K562 (cell line): ENCODE data around the gene HEATR1. TPM values are rescaled to one million over a fixed set of nuclear protein-coding genes. Genes with fewer than 3 reads are reported as not detected.

ENCODE experiments used
- ADNP ChIP-seq: fragments of 200-800 bp; sonication (Bioruptor generic); IDR thresholded peaks from 2 replicates; pipeline ENCODE4 v1.6.1; 2016; ENCODE audit warnings: missing genetic modification characterization, missing compliant biosample characterization
- BCOR ChIP-seq: fragments of 450-650 bp; IDR thresholded peaks from 2 replicates; pipeline ENCODE4 v1.6.1; 2016
- CBX1 ChIP-seq: sonication (generic); IDR thresholded peaks from 2 replicates; pipeline ENCODE4 v1.6.1; 2016; ENCODE audit warnings: antibody characterized with exemption, low read depth, mild to moderate bottlenecking
- CHD1 ChIP-seq: fragments of 200-600 bp; sonication (generic); IDR thresholded peaks from one replicate; pipeline ENCODE4 v1.6.1; 2012; ENCODE audit warnings: mild to moderate bottlenecking, moderate library complexity, low read length, inconsistent platforms
- CHD4 ChIP-seq: fragments of 200-600 bp; sonication (generic); IDR thresholded peaks from 3 replicates; pipeline ENCODE4 v1.6.1; 2012; ENCODE audit warnings: low read depth, mild to moderate bottlenecking, mixed read lengths, low read length, inconsistent platforms; ENCODE audit not compliant: insufficient read depth, insufficient replicate concordance, poor library complexity, severe bottlenecking
- CTCF ChIP-seq, 3 experiments: IDR thresholded peaks in 2 of 3; conservative IDR thresholded peaks in 1 of 3; 2 replicates each; pipeline ENCODE4 v1.5.1; 2011 to 2012; ENCODE audit warnings: low read length in 3 of 3, mild to moderate bottlenecking in 3 of 3, control low read depth in 2 of 3, improper control_type of control experiment in 1 of 3, inconsistent platforms in 1 of 3, low read depth in 1 of 3, mixed read lengths in 1 of 3, moderate library complexity in 1 of 3; ENCODE audit not compliant: insufficient read depth in 2 of 3
- EP300 ChIP-seq: IDR thresholded peaks from 2 replicates; pipeline ENCODE4 v1.6.1; 2012; ENCODE audit warnings: low read length, improper control_type of control experiment
- ETV6 ChIP-seq, 3 experiments: fragments of 150-350 bp in 1 of 3; sonication (generic) in 1 of 3; formaldehyde crosslinking in 1 of 3; IDR thresholded peaks; 2 replicates each; pipeline versions ENCODE4 v1.6.1 to v1.8.0; 2014 to 2022; ENCODE audit warnings: borderline replicate concordance in 2 of 3, low read depth in 2 of 3, antibody characterized with exemption in 1 of 3, low read length in 1 of 3, mild to moderate bottlenecking in 1 of 3, missing genetic modification reagents in 1 of 3
- FOS ChIP-seq: IDR thresholded peaks from 3 replicates; pipeline ENCODE4 v1.6.1; 2011; ENCODE audit not compliant: insufficient read length; ENCODE audit errors: extremely low read depth
- HMBOX1 ChIP-seq: sonication (generic); IDR thresholded peaks from 2 replicates; pipeline ENCODE4 v1.6.1; 2016
- JUN ChIP-seq, 2 experiments: sonication (generic) in 1 of 2; formaldehyde crosslinking in 1 of 2; IDR thresholded peaks; 2 replicates each; pipeline versions ENCODE4 v1.6.1 to v1.8.0; 2012 to 2022; ENCODE audit warnings: borderline replicate concordance in 2 of 2, mild to moderate bottlenecking in 2 of 2, improper control_type of control experiment in 1 of 2, low read depth in 1 of 2, low read length in 1 of 2, missing genetic modification reagents in 1 of 2
- KAT2B ChIP-seq: IDR thresholded peaks from one replicate; pipeline ENCODE4 v1.6.1; 2012; ENCODE audit warnings: low read depth, mild to moderate bottlenecking, control low read depth, inconsistent platforms, low read length, moderate library complexity
- KLF6 ChIP-seq: fragments of 250-450 bp; sonication (Bioruptor Pico); IDR thresholded peaks from 2 replicates; pipeline ENCODE4 v1.4.0; 2020; ENCODE audit warnings: mild to moderate bottlenecking, moderate library complexity, borderline replicate concordance
- L3MBTL2 ChIP-seq: fragments of 450-650 bp; IDR thresholded peaks from 2 replicates; pipeline ENCODE4 v1.6.1; 2016; ENCODE audit warnings: mild to moderate bottlenecking, moderate library complexity
- LARP7 ChIP-seq: fragments of 450-650 bp; IDR thresholded peaks from 2 replicates; pipeline ENCODE4 v1.6.1; 2016
- NBN ChIP-seq: fragments of 450-650 bp; IDR thresholded peaks from 2 replicates; pipeline ENCODE4 v1.6.1; 2016; ENCODE audit warnings: low read depth, mild to moderate bottlenecking
- NEUROD1 ChIP-seq: fragments of 150-350 bp; IDR thresholded peaks from 2 replicates; pipeline ENCODE4 v1.6.1; 2014; ENCODE audit warnings: borderline replicate concordance, low read length, low read depth; ENCODE audit not compliant: partially characterized antibody
- NFE2 ChIP-seq: IDR thresholded peaks from 2 replicates; pipeline ENCODE4 v1.6.1; 2014; ENCODE audit warnings: antibody characterized with exemption, low read depth
- NR2F6 ChIP-seq: fragments of 450-650 bp; formaldehyde crosslinking; IDR thresholded peaks from 2 replicates; pipeline ENCODE4 v1.4.0; 2020; ENCODE audit warnings: mild to moderate bottlenecking
- PPARD ChIP-seq: fragments of 250-450 bp; sonication (Bioruptor Pico); IDR thresholded peaks from 2 replicates; pipeline ENCODE4 v1.8.0; 2022; ENCODE audit warnings: inconsistent platforms, mild to moderate bottlenecking, moderate library complexity
- RAD51 ChIP-seq: fragments of 450-650 bp; IDR thresholded peaks from 2 replicates; pipeline ENCODE4 v1.7.1; 2016; ENCODE audit warnings: low read depth, mild to moderate bottlenecking, borderline replicate concordance
- RCOR1 ChIP-seq, 2 experiments: IDR thresholded peaks; 2 replicates each; pipeline ENCODE4 v1.6.1; 2012; ENCODE audit warnings: low read depth in 2 of 2, low read length in 2 of 2, borderline replicate concordance in 1 of 2, improper control_type of control experiment in 1 of 2
- RFX1 ChIP-seq: fragments of 450-650 bp; IDR thresholded peaks from 2 replicates; pipeline ENCODE4 v1.6.1; 2016; ENCODE audit warnings: mild to moderate bottlenecking, moderate library complexity
- SNRNP70 ChIP-seq: fragments of 200-400 bp; formaldehyde crosslinking; optimal IDR thresholded peaks from 2 replicates; pipeline ENCODE3; 2017; ENCODE audit warnings: low read depth, low read length
- TAF15 ChIP-seq: fragments of 200-400 bp; formaldehyde crosslinking; IDR thresholded peaks from 2 replicates; pipeline ENCODE4 v1.6.1; 2017; ENCODE audit warnings: mild to moderate bottlenecking, low read depth, low read length, moderate library complexity
- XRCC5 ChIP-seq: fragments of 200-400 bp; formaldehyde crosslinking; IDR thresholded peaks from 2 replicates; pipeline ENCODE4 v1.6.1; 2017; ENCODE audit warnings: low read depth, mild to moderate bottlenecking, low read length
- ZC3H8 ChIP-seq: fragments of 450-650 bp; IDR thresholded peaks from 2 replicates; pipeline ENCODE4 v1.6.1; 2017
- ZEB2 ChIP-seq: fragments of 450-650 bp; IDR thresholded peaks from 2 replicates; pipeline ENCODE4 v1.6.1; 2016
- ZFX ChIP-seq: sonication (generic); formaldehyde crosslinking; IDR thresholded peaks from 2 replicates; pipeline ENCODE4 v1.8.0; 2022; ENCODE audit warnings: mild to moderate bottlenecking, missing genetic modification reagents, moderate library complexity
- ZNF217 ChIP-seq: sonication (generic); formaldehyde crosslinking; IDR thresholded peaks from 2 replicates; pipeline ENCODE4 v1.8.0; 2022; ENCODE audit warnings: mild to moderate bottlenecking, missing genetic modification reagents
- polyA plus RNA-seq, 8 experiments: library from polyadenylated mRNA; depleted of rRNA in 4 of 8; stranded (reverse) in 5 of 8; unstranded in 3 of 8; fragments of >200 nt; fragmentation: Nextera tagmentation in 2 of 8; fragmentation: Illumina TruSeq in 1 of 8; extraction: Ambion mirVana in 2 of 8; extraction: Trizol in 1 of 8; gene quantifications; 2 replicates each; pipeline versions ENCODE4 v1.2.1 to v1.2.3, GENCODE V29; 2011 to 2014; ENCODE audit warnings: inconsistent platforms in 1 of 8, missing spikeins in 1 of 8
- total RNA-seq, 7 experiments: library from RNA; depleted of rRNA in 6 of 7; stranded (reverse); fragments of >200 nt in 6 of 7; fragmentation: Illumina TruSeq in 2 of 7; extraction: Trizol in 2 of 7; gene quantifications; 2 replicates each; pipeline versions ENCODE4 v1.2.1 to v1.2.3, GENCODE V29; 2011 to 2021; ENCODE audit warnings: low replicate concordance in 1 of 7

HEATR1 gene
- total and polyA plus RNA-seq, 9 of the 15 experiments (the other 6 are each of a cell fraction or from before 2014, with no cell fraction given): 28.3 to 108 (median 50.9) TPM

- TF ChIP-seq CHD4 (peak; percentile 84), ZEB2 (no peak), LARP7 (peak; percentile 83; the same call in 1 of the 2 replicates), XRCC5 (no peak), RCOR1 (IDR thresholded peaks at IDR 0.05; ENCODE audit: borderline replicate concordance in 1 of 2, low read depth in 2 of 2, low read length in 2 of 2) (peak in 1 of 2 experiments; percentile 46; a peak in 1 of 4 replicates), RFX1 (no peak), RAD51 (no peak), TAF15 (no peak), CHD1 (no peak), NBN (no peak), ETV6 (IDR thresholded peaks at IDR 0.05; ENCODE audit: borderline replicate concordance in 1 of 2, low read depth in 2 of 2, low read length in 1 of 2) (no peak), ETV6 (CRISPR knock-in tag; IDR thresholded peaks at IDR 0.05; ENCODE audit: borderline replicate concordance) (no peak), NEUROD1 (no peak), KAT2B (no peak), PPARD (CRISPR knock-in tag) (no peak), L3MBTL2 (no peak), SNRNP70 (no peak), ADNP (tag) (peak; percentile 72; the same call in 1 of the 2 replicates), ZFX (no peak), BCOR (peak; percentile 92), EP300 (no peak), JUN (IDR thresholded peaks at IDR 0.05; ENCODE audit: borderline replicate concordance, low read depth, low read length) (no peak), JUN (CRISPR knock-in tag; IDR thresholded peaks at IDR 0.05; ENCODE audit: borderline replicate concordance) (no peak), KLF6 (CRISPR knock-in tag) (no peak), NR2F6 (CRISPR knock-in tag) (no peak), CBX1 (peak; percentile 49; the same call in 1 of the 2 replicates), HMBOX1 (no peak), NFE2 (no peak), FOS (no peak), ZC3H8 (0 out of 2 replicates have a peak, but pooled peaks have one; percentile 70), CTCF (IDR thresholded peaks at IDR 0.05 in 2 of 3, conservative IDR thresholded peaks at IDR 0.05 in 1 of 3; ENCODE audit: insufficient read depth in 2 of 3, low read depth in 1 of 3, low read length in 3 of 3) (no peak), ZNF217 (CRISPR knock-in tag) (no peak)
Measured at GRCh38 chr1:236502579-236502971, 101.7 kb downstream of the HEATR1 start (continued).
